Esophagus squamous epithelium (tissue), 5 donors: ENCODE data around the gene CTSE. TPM values are rescaled to one million over a fixed set of nuclear protein-coding genes. Genes with fewer than 3 reads are reported as not detected.

Source experiments
- DNase-seq: peaks from one replicate; lab custom pipeline; 2025; lab: John Stamatoyannopoulos, UW
- H3K27ac ChIP-seq, 4 donors: fragments of 200-600 bp; sonication (generic); one replicate each; pipeline ENCODE4 v1.5.1; 2016 to 2019; ENCODE audit warnings: mild to moderate bottlenecking in 1 of 4
- H3K27me3 ChIP-seq, 4 donors: fragments of 200-600 bp; sonication (generic); 1 replicate in 3 of 4; 2 replicates in 1 of 4; pipeline versions ENCODE4 v1.5.1 to v1.6.0; 2017 to 2021; ENCODE audit warnings: antibody characterized with exemption in 1 of 4
- H3K36me3 ChIP-seq, 3 donors: fragments of 200-600 bp; sonication (generic); one replicate each; pipeline ENCODE4 v1.5.1; 2016 to 2019
- H3K4me1 ChIP-seq, 3 donors: fragments of 200-600 bp; sonication (generic); one replicate each; pipeline ENCODE4 v1.5.1; 2017 to 2019
- H3K4me3 ChIP-seq, 4 donors: fragments of 200-600 bp; sonication (generic); 1 replicate in 3 of 4; 2 replicates in 1 of 4; pipeline ENCODE4 v1.5.1; 2016 to 2019; ENCODE audit warnings: mild to moderate bottlenecking in 2 of 4, moderate library complexity in 1 of 4
- H3K9me3 ChIP-seq, 3 donors: fragments of 200-600 bp; sonication (generic); one replicate each; pipeline ENCODE4 v1.5.1; 2016 to 2019
- POLR2A ChIP-seq, 4 donors: fragments of 450-650 bp; IDR thresholded peaks; one replicate each; pipeline ENCODE4 v1.6.1; 2017; ENCODE audit warnings: antibody characterized with exemption in 4 of 4, mild to moderate bottlenecking in 4 of 4, moderate library complexity in 3 of 4
- WGBS, 2 donors: methylation state at CpG; one replicate each; pipeline ENCODE4 v1.1.5; 2018; 5-methylcytosine and 5-hydroxymethylcytosine counted together
- intact Hi-C: fragments of 100-400 bp; cut with DNase I; formaldehyde crosslinking; loops from one replicate; pipeline ENCODE4 v1.15.0; 2022
- total RNA-seq, 4 donors: library from RNA; depleted of rRNA; stranded (reverse); fragments of >200 nt; gene quantifications; one replicate each; pipeline ENCODE4 v1.1.0, GENCODE V29; 2016
- TF ChIP-seq, protein P1 (sequence below), 6 experiments: fragments of 450-650 bp in 4 of 6; fragments of 200-600 bp in 2 of 6; sonication (generic) in 2 of 6; IDR thresholded peaks; one replicate each; pipeline ENCODE4 v1.5.1; 2016 to 2019; ENCODE audit warnings: antibody characterized with exemption in 6 of 6, mild to moderate bottlenecking in 4 of 6, moderate library complexity in 4 of 6
- donor health status: DM: yes; HTN: yes; CAD: no.

The CTSE gene
- total RNA-seq, result under 1 TPM in 3 of 4 donors, not detected in 1; 0.32 to 0.48 (median 0.38) TPM

- 58 to 77% methylated on average over 4 to 9 of the region's 11 CpGs for WGBS, 2 donors
- H3K4me1 ChIP-seq, result peaks cover 0 to 46% (median 8%) of the 10 kb centered on the region in 3 donors
- H3K9me3 ChIP-seq, result no peaks in the 10 kb centered on the region
- H3K36me3 ChIP-seq, result no peaks in the 10 kb centered on the region
- H3K27me3 ChIP-seq, result no peaks in the 10 kb centered on the region
- intact Hi-C loops, result loop anchor here (10.0 kb wide), 1 partner anchor 81 kb away; no protein-coding TSS in a partner anchor
- no peak within 1 kb of the TSS for H3K27ac ChIP-seq
- no peak for TF ChIP-seq POLR2A (IDR thresholded peaks at IDR 0.05)
- TF ChIP-seq, protein P1, sequence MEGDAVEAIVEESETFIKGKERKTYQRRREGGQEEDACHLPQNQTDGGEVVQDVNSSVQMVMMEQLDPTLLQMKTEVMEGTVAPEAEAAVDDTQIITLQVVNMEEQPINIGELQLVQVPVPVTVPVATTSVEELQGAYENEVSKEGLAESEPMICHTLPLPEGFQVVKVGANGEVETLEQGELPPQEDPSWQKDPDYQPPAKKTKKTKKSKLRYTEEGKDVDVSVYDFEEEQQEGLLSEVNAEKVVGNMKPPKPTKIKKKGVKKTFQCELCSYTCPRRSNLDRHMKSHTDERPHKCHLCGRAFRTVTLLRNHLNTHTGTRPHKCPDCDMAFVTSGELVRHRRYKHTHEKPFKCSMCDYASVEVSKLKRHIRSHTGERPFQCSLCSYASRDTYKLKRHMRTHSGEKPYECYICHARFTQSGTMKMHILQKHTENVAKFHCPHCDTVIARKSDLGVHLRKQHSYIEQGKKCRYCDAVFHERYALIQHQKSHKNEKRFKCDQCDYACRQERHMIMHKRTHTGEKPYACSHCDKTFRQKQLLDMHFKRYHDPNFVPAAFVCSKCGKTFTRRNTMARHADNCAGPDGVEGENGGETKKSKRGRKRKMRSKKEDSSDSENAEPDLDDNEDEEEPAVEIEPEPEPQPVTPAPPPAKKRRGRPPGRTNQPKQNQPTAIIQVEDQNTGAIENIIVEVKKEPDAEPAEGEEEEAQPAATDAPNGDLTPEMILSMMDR (IDR thresholded peaks at IDR 0.05), result no peak
- DNase-seq, result no peak
- no peak within 1 kb of the TSS for H3K4me3 ChIP-seq
These were observed at the start of gene CTSE for GRCh38 chr1:206023695-206024094. Gene CTSE, minus strand, starts transcription at chr1:206023895. Its CDS starts 104 bp downstream, at chr1:206023791.

- Histone ChIP-seq H3K9me3 (no peaks in the 10 kb centered on the region), H3K36me3 (no peaks in the 10 kb centered on the region), H3K27ac (no peak overlapping the region), H3K4me1 (peaks cover 0 to 5% (median 0%) of the 10 kb centered on the region in 3 donors), H3K4me3 (no peak overlapping the region), H3K27me3 (peaks cover 0 to 10% (median 0%) of the 10 kb centered on the region in 4 donors)
- intact Hi-C loops, result no loop called here
- TF ChIP-seq, protein P1 (IDR thresholded peaks at IDR 0.05), result no peak
- TF ChIP-seq POLR2A (IDR thresholded peaks at IDR 0.05), result no peak
- DNase-seq, result no peak
- WGBS, 2 donors, result 83 to 88% methylated on average over 9 of the region's 9 CpGs
These were observed 47.1 kb upstream of the CTSE start for GRCh38 chr1:206070627-206071304.

GRCh38 chr1:206068314-206068713 lies 44.6 kb upstream of the CTSE start:
- intact Hi-C loops, result no loop called here
- no peaks in the 10 kb centered on the region for H3K4me1 ChIP-seq

GRCh38 chr1:206067486-206068227 lies 44.0 kb upstream of the CTSE start:
- DNase-seq, result no peak
- intact Hi-C loops, result no loop called here
- no peak overlapping the region for H3K27ac ChIP-seq
- no peaks in the 10 kb centered on the region for H3K36me3 ChIP-seq
- H3K4me1 ChIP-seq, result no peaks in the 10 kb centered on the region
- no peak for TF ChIP-seq POLR2A (IDR thresholded peaks at IDR 0.05)
- TF ChIP-seq, protein P1 (IDR thresholded peaks at IDR 0.05), result no peak
- H3K4me3 ChIP-seq, result no peak overlapping the region
- peaks cover 0 to 10% (median 0%) of the 10 kb centered on the region in 4 donors for H3K27me3 ChIP-seq
- no peaks in the 10 kb centered on the region for H3K9me3 ChIP-seq
- 70 to 71% methylated on average over 8 of the region's 8 CpGs for WGBS, 2 donors

More at GRCh38 chr1:206068314-206068713, 44.6 kb upstream of the CTSE start:
- TF ChIP-seq, protein P1 (IDR thresholded peaks at IDR 0.05), result no peak
- no peak for TF ChIP-seq POLR2A (IDR thresholded peaks at IDR 0.05)
- DNase-seq, result no peak
- Histone ChIP-seq H3K27ac (no peak overlapping the region), H3K9me3 (no peaks in the 10 kb centered on the region), H3K27me3 (peaks cover 0 to 10% (median 0%) of the 10 kb centered on the region in 4 donors), H3K36me3 (no peaks in the 10 kb centered on the region), H3K4me3 (no peak overlapping the region)
- 63 to 78% methylated on average over 1 of the region's 1 CpG for WGBS, 2 donors
